Activated CD8-positive, alpha-beta memory T cell treated with anti-CD3 and anti-CD28 coated beads for 1 hour (primary cell): ENCODE measurements around the gene ADAMTS16.

Experiments
- DNase-seq, 2 donors: peaks; one replicate each; pipeline ENCODE4 v3.0.0-alpha.2; 2020; ENCODE audit warnings: low read depth in 1 of 2; ENCODE audit errors: extremely low read depth in 1 of 2

The ADAMTS16 gene

GRCh38 chr5:5179597-5179996 is 39.5 kb downstream of the ADAMTS16 start:
- no peak for DNase-seq

GRCh38 chr5:5181650-5182324 is 41.7 kb downstream of the ADAMTS16 start:
- no peak for DNase-seq

GRCh38 chr5:5182508-5183188 is 42.5 kb downstream of the ADAMTS16 start:
- DNase-seq, result no peak

GRCh38 chr5:5183189-5183699 is 43.1 kb downstream of the ADAMTS16 start:
- no peak for DNase-seq

GRCh38 chr5:5183933-5184332 is 43.8 kb downstream of the ADAMTS16 start:
- no peak for DNase-seq

GRCh38 chr5:5188376-5189050 is 48.4 kb downstream of the ADAMTS16 start:
- no peak for DNase-seq

- no peak for DNase-seq
Observed at GRCh38 chr5:5189051-5189430, 48.9 kb downstream of the ADAMTS16 start.

- DNase-seq, result no peak
Observed at GRCh38 chr5:5191906-5192305, 51.8 kb downstream of the ADAMTS16 start.

GRCh38 chr5:5192681-5193080 is 52.6 kb downstream of the ADAMTS16 start:
- DNase-seq, result no peak

- no peak for DNase-seq
Observed at GRCh38 chr5:5195128-5195918, 55.2 kb downstream of the ADAMTS16 start.

- no peak for DNase-seq
Observed at GRCh38 chr5:5198135-5198534, 58.0 kb downstream of the ADAMTS16 start.

- no peak for DNase-seq
Observed at GRCh38 chr5:5198815-5199214, 58.7 kb downstream of the ADAMTS16 start.

GRCh38 chr5:5199495-5199894 is 59.4 kb downstream of the ADAMTS16 start:
- DNase-seq, result no peak

- no peak for DNase-seq
Observed at GRCh38 chr5:5200133-5200532, 60.0 kb downstream of the ADAMTS16 start.

GRCh38 chr5:5202321-5202720 is 62.2 kb downstream of the ADAMTS16 start:
- no peak for DNase-seq

- DNase-seq, result no peak
Observed at GRCh38 chr5:5203451-5203850, 63.3 kb downstream of the ADAMTS16 start.

- no peak for DNase-seq
Observed at GRCh38 chr5:5207828-5208227, 67.7 kb downstream of the ADAMTS16 start.

- no peak for DNase-seq
Observed at GRCh38 chr5:5209089-5209488, 69.0 kb downstream of the ADAMTS16 start.

GRCh38 chr5:5209510-5210286 is 69.6 kb downstream of the ADAMTS16 start:
- DNase-seq, result no peak

GRCh38 chr5:5217371-5217770 is 77.2 kb downstream of the ADAMTS16 start:
- DNase-seq, result no peak
